Measurements from ENCODE around the gene SH3D19. TPM values are rescaled to one million over a fixed set of nuclear protein-coding genes. Genes with fewer than 3 reads are reported as not detected.

The SH3D19 gene
- total RNA-seq, 1 experiment from 2014 or later: 29.7 TPM

- Mint-ChIP-seq H3K27me3 (ENCODE audit: low read depth) (no peaks in the 10 kb centered on the region), H3K4me3 (no peak overlapping the region), H3K9me3 (peaks cover 0 to 3% of the 10 kb centered on the region in 2 experiments; a peak in 1 of 5 replicates), H3K27ac (peak overlapping the region in 1 of 3 experiments; percentile 88; a peak in 4 of 7 replicates), H3K4me1 (peaks cover 32% of the 10 kb centered on the region in 2 experiments), H3K36me3 (ENCODE audit: insufficient read depth in 1 of 3, low read depth in 3 of 3) (peaks cover 3 to 22% (median 4%) of the 10 kb centered on the region in 3 experiments; a peak in 6 of 7 replicates)
- H2BK20ac ChIP-seq (ENCODE audit: low read depth, low read length, poor library complexity, severe bottlenecking): no peak overlapping the region
- no peak overlapping the region for H3K56ac ChIP-seq (ENCODE audit: insufficient read length, low read depth, low read length)
- no peak overlapping the region for H2BK5ac ChIP-seq (ENCODE audit: insufficient read length, low read length)
- H2BK12ac ChIP-seq (ENCODE audit: insufficient read length, low read depth, low read length): no peak overlapping the region
- H3K4me2 ChIP-seq (ENCODE audit: insufficient read depth, insufficient read length, low read length): no peak overlapping the region
- H2BK15ac ChIP-seq (ENCODE audit: low read depth, low read length): no peak overlapping the region
- H4K20me1 ChIP-seq (ENCODE audit: control insufficient read depth, insufficient read depth, insufficient read length): no peaks in the 10 kb centered on the region
- H3K27ac ChIP-seq (ENCODE audit: insufficient read length, low read depth, low read length): no peak overlapping the region
- H3K14ac ChIP-seq (ENCODE audit: insufficient read depth, low read length): no peak overlapping the region
- no peak overlapping the region for H4K8ac ChIP-seq (replicated peaks; ENCODE audit: insufficient read length, low read depth, low read length)
- no CpG with 5 or more reads among the region's 1 CpG for WGBS (ENCODE audit: extremely low coverage, insufficient read length, low lambda C conversion rate)
- no peaks in the 10 kb centered on the region for H3K23me2 ChIP-seq (ENCODE audit: insufficient read length, low read depth, low read length, poor library complexity, severe bottlenecking)
- H3K27me3 ChIP-seq (ENCODE audit: insufficient read depth, low read length): no peaks in the 10 kb centered on the region
- H3K79me2 ChIP-seq (ENCODE audit: insufficient read depth, low read length): peaks cover 28% of the 10 kb centered on the region; the same call in 1 of the 2 replicates
- no peak overlapping the region for H4K5ac ChIP-seq (ENCODE audit: insufficient read length, low read depth, low read length)
- no peak overlapping the region for H2BK120ac ChIP-seq (ENCODE audit: low read depth, low read length, poor library complexity, severe bottlenecking)
- H2AFZ ChIP-seq (ENCODE audit: low read length): no peak overlapping the region
- no peak overlapping the region for H2AK5ac ChIP-seq (ENCODE audit: insufficient read length, low read length)
- H3K9ac ChIP-seq (ENCODE audit: extremely low read depth, insufficient read length, low read length): no peak overlapping the region
- H3K18ac ChIP-seq (ENCODE audit: insufficient read length, low read depth, low read length): no peak overlapping the region
- no peak overlapping the region for H4K91ac ChIP-seq (ENCODE audit: insufficient read length, low read depth, low read length)
- DNase-seq: no peak
- H3K4me1 ChIP-seq (ENCODE audit: insufficient read depth, low read length): peaks cover 5% of the 10 kb centered on the region; the same call in 1 of the 2 replicates
- no peak overlapping the region for H3K23ac ChIP-seq (ENCODE audit: insufficient read length, low read depth, low read length)
- no peaks in the 10 kb centered on the region for H3K9me3 ChIP-seq (ENCODE audit: control insufficient read depth, low read depth, low read length)
- no peaks in the 10 kb centered on the region for H3K79me1 ChIP-seq (ENCODE audit: insufficient read depth, low read depth, low read length, poor library complexity, severe bottlenecking)
- no peak overlapping the region for H3T11ph ChIP-seq (ENCODE audit: low read length)
- TF ChIP-seq CTCF (conservative IDR thresholded peaks at IDR 0.05): no peak
- H3K4ac ChIP-seq (ENCODE audit: low read depth, low read length): no peak overlapping the region
Measured at GRCh38 chr4:151314010-151314355, 11.4 kb downstream of the SH3D19 start.

All from H9 (cell line).